Astrocyte of the spinal cord (primary cell): ENCODE measurements around the gene RFC2.

Source experiments
- DNase-seq: peaks from one replicate; pipeline ENCODE4 v3.0.0; 2011; ENCODE audit warnings: low read depth, low spot score
- H3K4me3 ChIP-seq: 2 replicates; pipeline ENCODE4 v1.5.1; 2011; ENCODE audit warnings: low read depth, mild to moderate bottlenecking, low read length, moderate library complexity
- in situ Hi-C: cut with HindIII; loops from 2 replicates; pipeline ENCODE4 v1.10.0; 2017; ENCODE audit warnings: low sequenced_read_pairs
- TF ChIP-seq, protein P1 (sequence below): IDR thresholded peaks from 2 replicates; pipeline ENCODE4 v1.5.1; 2012; ENCODE audit warnings: low read depth, mild to moderate bottlenecking, low read length, inconsistent platforms

RFC2 gene

GRCh38 chr7:74254129-74254857 lies at the start of gene RFC2:
Gene RFC2 (minus strand): TSS chr7:74254399. CDS start chr7:74254383, 16 bp downstream.
- in situ Hi-C loops, result no loop called here
- H3K4me3 ChIP-seq, result peak within 1 kb of the TSS; percentile 87
- TF ChIP-seq, protein P1, sequence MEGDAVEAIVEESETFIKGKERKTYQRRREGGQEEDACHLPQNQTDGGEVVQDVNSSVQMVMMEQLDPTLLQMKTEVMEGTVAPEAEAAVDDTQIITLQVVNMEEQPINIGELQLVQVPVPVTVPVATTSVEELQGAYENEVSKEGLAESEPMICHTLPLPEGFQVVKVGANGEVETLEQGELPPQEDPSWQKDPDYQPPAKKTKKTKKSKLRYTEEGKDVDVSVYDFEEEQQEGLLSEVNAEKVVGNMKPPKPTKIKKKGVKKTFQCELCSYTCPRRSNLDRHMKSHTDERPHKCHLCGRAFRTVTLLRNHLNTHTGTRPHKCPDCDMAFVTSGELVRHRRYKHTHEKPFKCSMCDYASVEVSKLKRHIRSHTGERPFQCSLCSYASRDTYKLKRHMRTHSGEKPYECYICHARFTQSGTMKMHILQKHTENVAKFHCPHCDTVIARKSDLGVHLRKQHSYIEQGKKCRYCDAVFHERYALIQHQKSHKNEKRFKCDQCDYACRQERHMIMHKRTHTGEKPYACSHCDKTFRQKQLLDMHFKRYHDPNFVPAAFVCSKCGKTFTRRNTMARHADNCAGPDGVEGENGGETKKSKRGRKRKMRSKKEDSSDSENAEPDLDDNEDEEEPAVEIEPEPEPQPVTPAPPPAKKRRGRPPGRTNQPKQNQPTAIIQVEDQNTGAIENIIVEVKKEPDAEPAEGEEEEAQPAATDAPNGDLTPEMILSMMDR, result peak; percentile 15
- peak; percentile 97 for DNase-seq

DNA sequence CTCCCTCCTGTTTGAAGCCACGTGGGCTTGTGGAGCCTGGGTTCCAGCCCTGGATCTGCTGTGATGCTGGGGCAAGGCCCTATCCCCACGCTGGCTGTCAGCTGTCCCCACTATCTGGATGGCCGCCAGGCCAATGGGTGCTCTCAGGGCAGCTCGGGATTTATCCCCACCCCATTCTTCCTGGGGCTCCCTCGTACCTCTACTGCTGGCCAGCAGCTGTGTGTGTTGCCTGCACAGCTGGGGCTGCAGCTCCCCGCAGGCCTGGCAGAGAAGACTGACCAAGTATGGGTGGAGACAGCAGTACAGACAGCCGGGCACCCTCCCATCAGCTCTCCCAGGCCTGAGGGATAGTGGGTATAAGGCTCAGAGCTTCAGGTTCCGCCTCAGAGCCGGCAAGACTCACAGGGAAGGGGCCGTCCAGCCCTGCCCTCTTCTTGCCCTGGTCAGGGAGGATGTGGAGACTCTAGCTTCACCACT lies 48.6 kb upstream of the RFC2 start:
- H3K4me3 ChIP-seq, result no peak overlapping the region
- TF ChIP-seq, protein P1, result no peak
- in situ Hi-C loops, result no loop called here
- no peak for DNase-seq

- TF ChIP-seq, protein P1, result no peak
- in situ Hi-C loops, result no loop called here
- no peak for DNase-seq
- no peak overlapping the region for H3K4me3 ChIP-seq
Observed at GRCh38 chr7:74300926-74301325, 46.7 kb upstream of the RFC2 start.

DNA sequence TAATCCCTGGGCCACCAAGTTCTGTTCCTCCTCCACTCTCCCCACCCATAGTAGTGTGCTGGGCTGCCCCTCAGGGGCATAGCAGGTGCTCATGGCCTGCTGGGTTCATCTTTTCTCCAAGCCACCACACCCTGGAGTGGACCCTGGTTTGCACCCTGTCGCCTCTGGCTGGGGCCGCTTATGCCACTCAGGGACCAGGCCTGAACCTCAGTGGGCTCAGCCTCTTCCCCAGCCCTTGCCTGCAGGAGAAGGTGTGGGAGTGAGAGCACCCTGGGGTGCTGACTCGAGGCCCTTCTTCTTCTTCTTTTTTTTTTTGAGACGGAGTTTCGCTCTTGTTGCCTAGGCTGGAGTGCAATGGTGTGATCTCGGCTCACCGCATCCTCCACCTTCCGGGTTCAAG lies 45.2 kb upstream of the RFC2 start:
- H3K4me3 ChIP-seq, result no peak overlapping the region
- TF ChIP-seq, protein P1, result no peak
- no peak for DNase-seq
- in situ Hi-C loops, result no loop called here

- in situ Hi-C loops, result no loop called here
- H3K4me3 ChIP-seq, result no peak overlapping the region
- DNase-seq, result no peak
- TF ChIP-seq, protein P1, result no peak
Observed at GRCh38 chr7:74297516-74298233, 43.5 kb upstream of the RFC2 start.

- TF ChIP-seq, protein P1, result no peak
- DNase-seq, result no peak
- in situ Hi-C loops, result no loop called here
- no peak overlapping the region for H3K4me3 ChIP-seq
Observed at GRCh38 chr7:74294191-74294998, 40.2 kb upstream of the RFC2 start.
